ENCODE data around the gene RBBP8NL.
"Not testable (repeated sequence)": the region's sequence is repeated elsewhere in the genome, so short reads cannot be mapped to it uniquely, and the experiment has no call there.

The RBBP8NL gene

GRCh38 chr20:62377615-62378178, 49.6 kb downstream of the RBBP8NL start:
- no peak for DNase-seq (ENCODE audit: extremely low read depth in 1 of 2, low read depth in 1 of 2)

DNA sequence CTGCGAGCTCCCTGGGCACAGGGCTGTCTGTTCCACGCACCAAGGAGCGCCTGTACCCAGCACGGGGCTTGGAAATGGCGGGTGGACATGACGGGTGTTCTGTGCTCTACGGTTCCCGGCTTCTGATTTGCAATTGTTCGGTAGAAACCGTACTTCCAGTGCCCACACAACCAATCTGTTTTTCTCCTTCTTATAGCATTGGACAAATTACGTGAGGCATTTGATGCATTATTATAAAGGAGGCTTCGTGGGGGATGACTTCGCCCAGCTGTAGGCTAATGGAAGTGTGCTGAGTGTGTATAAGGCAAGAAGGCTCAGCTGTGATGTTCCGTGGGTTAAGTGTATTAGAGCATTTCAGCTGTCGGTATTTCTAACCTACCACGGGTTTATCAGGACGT, 50.3 kb downstream of the RBBP8NL start:
- no peak for DNase-seq (ENCODE audit: extremely low read depth in 1 of 2, low read depth in 1 of 2)

GRCh38 chr20:62376112-62377063, 51.0 kb downstream of the RBBP8NL start:
- DNase-seq (ENCODE audit: extremely low read depth in 1 of 2, low read depth in 1 of 2): no peak

GRCh38 chr20:62374331-62375152, 52.8 kb downstream of the RBBP8NL start:
- DNase-seq (ENCODE audit: extremely low read depth in 1 of 2, low read depth in 1 of 2): no peak

DNA sequence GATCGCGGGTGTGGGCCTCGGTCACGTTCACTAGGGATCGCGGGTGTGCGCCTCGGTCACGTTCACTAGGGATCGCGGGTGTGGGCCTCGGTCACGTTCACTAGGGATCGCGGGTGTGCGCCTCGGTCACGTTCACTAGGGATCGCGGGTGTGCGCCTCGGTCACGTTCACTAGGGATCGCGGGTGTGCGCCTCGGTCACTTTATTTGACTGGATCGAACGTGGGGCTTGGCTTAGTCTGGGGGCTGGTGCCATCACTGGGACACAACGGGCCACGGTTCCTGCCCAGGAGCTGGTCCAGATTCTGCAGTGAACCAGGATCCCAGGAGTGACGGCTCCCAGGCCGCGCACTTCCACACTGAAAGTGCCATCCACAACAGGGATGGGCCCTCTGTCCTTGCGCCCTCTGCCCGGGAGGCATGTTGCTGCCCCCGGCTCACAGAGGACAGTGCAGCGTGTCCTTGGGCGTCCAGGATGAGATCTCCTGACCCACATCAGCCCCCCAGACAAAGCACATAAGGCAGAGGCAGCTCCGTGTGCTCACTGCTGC, 53.6 kb downstream of the RBBP8NL start:
- DNase-seq (ENCODE audit: extremely low read depth in 1 of 2, low read depth in 1 of 2): not testable (repeated sequence)

DNA sequence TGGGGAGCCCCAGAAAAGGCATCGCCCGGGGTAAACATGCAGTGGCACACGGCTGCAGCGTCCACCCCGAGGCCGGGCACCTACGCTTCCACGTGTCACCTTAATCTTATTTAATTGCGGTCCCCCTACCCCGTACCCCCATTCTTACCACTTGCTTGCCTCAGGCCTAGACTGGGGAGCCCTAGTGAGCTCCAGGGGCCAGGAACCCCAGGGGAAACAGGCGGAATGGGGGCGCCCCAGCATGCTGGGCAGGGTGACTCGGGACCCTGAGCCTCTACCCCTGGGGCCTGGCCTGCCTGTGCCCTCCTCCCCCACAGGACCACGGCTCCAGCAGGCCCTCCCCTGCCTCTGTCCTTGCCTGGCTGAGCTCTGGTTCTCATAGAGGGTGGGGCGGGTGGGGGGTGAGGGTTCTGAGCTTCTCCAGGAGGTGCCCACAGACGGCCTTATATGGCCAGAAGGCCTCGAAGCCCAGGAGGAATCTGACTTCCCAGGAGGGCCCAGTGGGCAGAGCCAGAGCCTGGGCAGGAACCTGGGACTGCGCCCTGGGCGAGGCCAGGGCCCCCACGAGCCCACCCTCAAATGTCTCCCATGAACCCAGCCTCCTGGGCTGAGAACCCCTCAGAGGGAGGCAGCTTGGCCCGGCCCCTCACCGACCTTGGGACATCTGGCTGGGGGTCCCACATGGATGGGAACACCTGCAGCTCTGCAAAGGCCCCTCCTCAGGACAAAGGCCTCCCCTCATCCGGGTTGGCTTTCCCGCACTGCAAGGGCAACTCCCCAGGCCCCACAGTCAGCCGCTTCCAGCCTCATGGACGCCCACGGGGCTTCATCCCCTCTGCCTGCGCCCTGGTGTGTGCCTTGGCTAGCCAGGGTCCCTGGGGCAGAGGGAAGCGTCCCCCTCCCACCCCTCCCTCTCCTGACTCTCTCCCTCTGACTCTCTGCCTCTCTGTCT, 55.0 kb downstream of the RBBP8NL start:
- DNase-seq (ENCODE audit: extremely low read depth in 1 of 2, low read depth in 1 of 2): no peak

GRCh38 chr20:62371588-62372041, 55.7 kb downstream of the RBBP8NL start:
- no peak for DNase-seq (ENCODE audit: extremely low read depth in 1 of 2, low read depth in 1 of 2)

DNA sequence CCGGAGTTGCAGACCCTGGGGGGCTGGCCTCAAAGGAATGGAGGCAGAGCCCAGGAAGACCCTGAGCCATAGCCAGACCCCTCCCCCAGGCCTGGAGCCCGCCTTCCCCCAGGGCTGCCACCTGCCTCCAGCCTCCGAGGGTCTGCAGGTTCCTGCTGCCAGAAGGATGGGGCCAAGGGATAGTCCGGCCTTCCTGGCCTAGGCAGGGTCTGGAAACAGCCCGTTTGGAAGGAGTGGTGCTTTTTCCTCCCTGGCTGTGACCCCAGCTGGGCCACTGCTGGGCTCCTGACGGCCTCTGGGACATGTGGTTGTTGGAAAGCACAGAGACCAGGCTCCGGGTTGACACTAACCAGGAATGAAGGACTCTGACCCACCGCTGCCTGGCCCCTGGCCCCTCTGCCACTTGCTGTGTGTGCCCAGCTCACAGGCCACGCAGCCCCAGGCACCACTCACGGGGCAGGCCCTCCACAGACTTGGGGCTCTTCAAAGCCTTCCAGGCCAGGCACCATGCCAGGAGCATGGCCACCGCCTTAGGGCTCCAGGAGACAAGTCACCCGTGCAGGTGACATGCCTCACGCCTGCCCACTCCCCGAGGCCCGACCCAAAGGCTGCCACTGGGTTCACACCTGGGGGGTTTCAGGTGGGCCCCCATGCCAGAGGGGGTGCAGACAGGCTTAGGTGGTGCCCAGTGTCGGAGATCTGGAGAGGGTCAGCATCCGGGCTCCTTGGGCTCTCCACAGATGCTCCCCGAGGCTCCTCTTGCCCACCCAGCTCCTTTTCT, 56.3 kb downstream of the RBBP8NL start:
- DNase-seq (ENCODE audit: extremely low read depth in 1 of 2, low read depth in 1 of 2): no peak

DNA sequence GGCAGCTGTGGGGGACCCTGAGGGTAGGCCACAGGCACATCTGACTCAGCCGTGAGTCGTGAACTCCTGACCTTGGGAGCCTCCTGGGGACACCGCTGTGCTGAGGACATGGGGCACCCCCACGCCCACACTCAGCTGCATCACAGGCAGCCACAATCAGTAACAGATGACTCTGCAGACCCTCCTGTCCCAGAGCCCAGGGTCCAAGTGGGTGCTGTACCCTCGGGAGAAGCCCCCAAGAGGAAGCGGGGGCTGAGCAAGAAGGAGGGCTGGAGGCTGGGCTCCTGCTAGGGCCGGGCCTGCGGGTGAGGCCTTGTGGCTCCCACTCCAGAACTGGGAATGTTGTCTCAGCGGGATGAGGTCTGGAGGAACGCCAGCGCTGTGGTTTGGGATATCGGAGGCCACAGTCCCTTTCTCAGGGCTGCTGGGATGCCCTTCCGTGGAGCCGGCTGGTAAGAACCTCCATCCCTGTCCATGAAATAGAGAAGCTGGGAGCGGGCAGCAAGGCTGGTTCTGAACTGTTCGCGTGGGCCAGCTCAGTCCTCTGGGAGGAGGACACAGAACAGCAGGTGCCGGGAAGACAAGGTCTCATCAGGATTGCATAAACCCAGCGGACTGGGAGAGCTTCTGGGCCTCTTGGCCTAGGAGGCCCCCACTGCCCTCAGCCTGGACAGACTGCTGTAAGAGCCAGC, 57.1 kb downstream of the RBBP8NL start:
- peak; percentile 41 to 71 for DNase-seq (ENCODE audit: extremely low read depth in 1 of 2, low read depth in 1 of 2)

- DNase-seq (ENCODE audit: extremely low read depth in 1 of 2, low read depth in 1 of 2): no peak
These were observed 57.6 kb downstream of the RBBP8NL start for GRCh38 chr20:62369815-62370114.

DNA sequence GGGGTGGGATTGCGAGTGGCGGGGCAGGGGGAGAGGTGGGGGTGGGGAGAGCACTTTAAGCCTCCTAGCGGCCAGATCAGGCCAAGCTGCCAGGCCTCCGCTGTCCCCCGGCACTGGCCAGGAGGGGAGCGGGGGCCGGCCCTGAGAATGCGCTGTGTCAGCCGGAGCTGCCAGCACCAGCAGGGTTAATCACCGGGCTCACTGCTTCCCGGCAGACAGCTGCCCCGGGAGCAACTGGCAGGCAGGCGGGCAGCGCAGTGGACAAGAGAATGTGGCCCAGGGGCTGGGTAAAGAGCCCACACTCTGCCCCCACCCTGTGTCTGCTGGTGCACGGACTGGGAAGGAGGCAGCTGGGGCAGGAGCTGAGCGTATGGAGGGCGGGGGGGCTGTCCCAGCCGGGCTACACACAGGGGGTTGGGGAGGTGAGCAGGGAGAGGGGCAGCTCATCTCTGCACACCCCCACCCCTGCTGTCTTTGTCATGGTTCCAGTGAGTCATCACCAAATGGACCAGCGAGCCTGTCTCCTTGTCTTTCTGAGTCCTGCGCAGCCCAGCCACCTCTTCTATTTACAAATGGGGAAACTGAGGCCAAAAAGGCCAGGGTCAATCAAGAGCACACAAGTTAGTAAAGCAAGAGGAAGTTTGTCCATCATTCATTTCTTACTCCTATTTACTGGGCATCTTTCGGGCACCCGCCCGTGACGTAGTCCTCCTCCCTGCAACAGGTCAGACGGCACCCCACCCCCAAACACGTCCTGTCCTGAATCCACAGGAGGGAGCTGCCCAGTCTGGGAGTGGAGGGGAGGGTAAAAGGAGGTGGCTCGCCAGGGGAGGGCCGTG, 58.1 kb downstream of the RBBP8NL start:
- DNase-seq (ENCODE audit: extremely low read depth in 1 of 2, low read depth in 1 of 2): no peak

- DNase-seq (ENCODE audit: extremely low read depth in 1 of 2, low read depth in 1 of 2): no peak
These were observed 58.9 kb downstream of the RBBP8NL start for GRCh38 chr20:62368392-62368975.

DNA sequence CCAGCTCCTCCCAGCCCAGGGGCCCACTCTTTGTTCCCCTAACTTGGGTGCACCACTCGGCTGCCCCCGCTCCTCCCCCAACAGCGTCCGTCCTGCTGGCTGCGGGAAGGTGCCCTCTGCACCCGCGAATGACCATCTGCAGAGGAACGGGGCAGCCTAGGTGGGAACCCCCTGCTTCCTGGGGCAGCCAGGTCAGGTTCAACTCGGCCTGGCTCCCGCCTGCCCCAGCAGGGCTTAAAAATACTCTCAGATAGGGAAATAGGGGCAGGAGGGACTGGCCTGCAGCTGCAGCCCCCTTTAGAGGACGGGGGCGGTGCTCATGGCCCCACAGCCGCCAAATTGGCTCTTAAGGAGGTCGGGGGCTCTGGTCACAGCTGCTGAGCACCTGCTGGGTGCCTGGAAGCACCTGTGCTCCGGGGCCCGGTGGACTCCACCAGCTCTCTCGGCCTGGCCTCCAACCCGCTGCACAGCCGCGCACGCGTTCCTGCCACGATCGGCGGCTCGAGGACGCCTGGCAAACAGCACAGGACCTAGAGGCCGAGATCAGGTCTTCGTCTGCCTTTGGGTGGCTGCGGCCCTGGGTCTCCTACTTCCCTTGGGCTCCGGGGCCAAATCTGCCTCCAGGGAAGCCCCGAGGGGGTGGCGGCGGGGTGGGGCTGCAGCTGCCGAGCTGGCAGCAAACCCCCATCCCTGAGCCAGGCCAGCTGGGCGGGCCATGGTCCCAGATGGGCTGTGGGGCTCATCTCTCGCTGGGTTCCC, 59.5 kb downstream of the RBBP8NL start:
- no peak for DNase-seq (ENCODE audit: extremely low read depth in 1 of 2, low read depth in 1 of 2)

DNA sequence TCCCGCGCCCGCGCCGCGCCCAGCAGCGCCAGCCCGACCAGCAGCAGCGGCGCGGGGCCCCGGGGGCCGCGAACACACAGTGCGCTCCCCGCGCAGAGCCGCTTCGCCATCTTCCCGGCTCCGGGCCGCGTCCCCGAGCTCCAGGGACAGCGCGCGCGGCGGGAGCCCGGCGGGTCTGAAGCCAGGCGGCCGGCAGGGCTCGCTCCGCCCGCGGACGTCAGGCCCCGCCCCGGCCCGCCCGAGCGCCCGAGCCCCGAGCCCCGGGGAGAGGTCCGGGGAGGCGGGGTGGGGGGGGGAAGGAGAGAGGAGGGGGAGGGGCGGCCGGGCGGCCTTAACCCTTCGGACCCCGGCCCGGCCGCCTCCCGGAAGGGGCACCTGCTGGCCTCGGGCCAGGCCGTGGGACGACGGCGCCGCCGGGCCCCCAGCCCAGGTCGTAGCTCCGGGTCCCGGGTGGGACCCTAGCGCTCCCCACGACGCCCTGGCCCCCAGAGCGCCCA, 60.2 kb downstream of the RBBP8NL start, which contains the start of gene LAMA5:
Gene LAMA5, minus strand, starts transcription at position 177 of the 497 bp plus-strand sequence. Its CDS starts 67 bp downstream, at position 110.
- no peak for DNase-seq (ENCODE audit: extremely low read depth in 1 of 2, low read depth in 1 of 2)

- no peak for DNase-seq (ENCODE audit: extremely low read depth in 1 of 2, low read depth in 1 of 2)
These were observed 60.8 kb downstream of the RBBP8NL start for GRCh38 chr20:62366370-62367135.

Data from stimulated activated CD8-positive, alpha-beta memory T cell treated with anti-CD3 and anti-CD28 coated beads, Interleukin-7, amount 100 ng/mL, for 48 hours (primary cell).